HEK293 (cell line): ENCODE data around the gene CAMK1G.

ENCODE experiments used
- CTCF ChIP-seq: fragments of 450-650 bp; formaldehyde crosslinking; IDR thresholded peaks from 2 replicates; pipeline ENCODE4 v1.5.1; 2016; ENCODE audit warnings: missing biosample characterization, missing genetic modification characterization
- ELK4 ChIP-seq: IDR thresholded peaks from 2 replicates; pipeline ENCODE4 v1.6.1; 2011; ENCODE audit warnings: mild to moderate bottlenecking, low read depth, low read length, borderline replicate concordance
- GLI4 ChIP-seq: fragments of 450-650 bp; formaldehyde crosslinking; IDR thresholded peaks from 2 replicates; pipeline ENCODE4 v1.5.1; 2016; ENCODE audit warnings: missing biosample characterization, missing genetic modification characterization
- HOXA7 ChIP-seq: sonication (generic); formaldehyde crosslinking; IDR thresholded peaks from 2 replicates; pipeline ENCODE4 v1.8.1; 2022; ENCODE audit warnings: missing genetic modification reagents, borderline replicate concordance
- SALL2 ChIP-seq: fragments of 450-650 bp; formaldehyde crosslinking; IDR thresholded peaks from 2 replicates; pipeline ENCODE4 v1.5.0; 2017; ENCODE audit warnings: missing biosample characterization, mild to moderate bottlenecking, missing genetic modification characterization, borderline replicate concordance
- TCF7L2 ChIP-seq: IDR thresholded peaks from 2 replicates; pipeline ENCODE4 v1.6.1; 2011; ENCODE audit warnings: low read depth, mild to moderate bottlenecking, inconsistent platforms, low read length, moderate library complexity, borderline replicate concordance
- TRIM28 ChIP-seq: IDR thresholded peaks from 2 replicates; pipeline ENCODE4 v1.6.1; 2011; ENCODE audit warnings: low read length, control low read depth, borderline replicate concordance
- ZBTB17 ChIP-seq: fragments of 450-650 bp; formaldehyde crosslinking; IDR thresholded peaks from 2 replicates; pipeline ENCODE4 v1.5.1; 2016; ENCODE audit warnings: missing biosample characterization, missing genetic modification characterization
- ZNF157 ChIP-seq: fragments of 450-650 bp; formaldehyde crosslinking; IDR thresholded peaks from 2 replicates; pipeline ENCODE4 v1.5.1; 2016; ENCODE audit warnings: missing biosample characterization, missing genetic modification characterization
- ZNF26 ChIP-seq: fragments of 450-650 bp; formaldehyde crosslinking; IDR thresholded peaks from 2 replicates; pipeline ENCODE4 v1.5.1; 2016; ENCODE audit warnings: missing biosample characterization, missing genetic modification characterization
- ZNF311 ChIP-seq: fragments of 450-650 bp; formaldehyde crosslinking; IDR thresholded peaks from 2 replicates; pipeline ENCODE4 v1.5.1; 2017; ENCODE audit warnings: missing biosample characterization, missing genetic modification characterization, borderline replicate concordance
- ZNF549 ChIP-seq: fragments of 450-650 bp; IDR thresholded peaks from 2 replicates; pipeline ENCODE4 v1.5.1; 2018; ENCODE audit warnings: missing biosample characterization, missing genetic modification characterization, mild to moderate bottlenecking, inconsistent platforms, moderate library complexity
- ZNF701 ChIP-seq: fragments of 450-650 bp; formaldehyde crosslinking; IDR thresholded peaks from 2 replicates; pipeline ENCODE4 v1.5.1; 2016; ENCODE audit warnings: missing biosample characterization, missing genetic modification characterization
- TF ChIP-seq, protein P1 (sequence below): fragments of 450-650 bp; formaldehyde crosslinking; conservative IDR thresholded peaks from 2 replicates; pipeline ENCODE4 v1.5.1; 2016; ENCODE audit warnings: low read depth, missing biosample characterization, missing genetic modification characterization

GRCh38 chr1:209607795-209608178 is 24.3 kb downstream of the CAMK1G start:
- TF ChIP-seq TRIM28 (no peak), ZNF311 (tag by site-specific recombination) (no peak), ELK4 (no peak), ZNF157 (tag by site-specific recombination) (no peak), CTCF (tag by site-specific recombination) (no peak), ZNF549 (no peak), ZBTB17 (tag by site-specific recombination) (no peak), HOXA7 (CRISPR knock-in tag) (no peak), GLI4 (tag by site-specific recombination) (no peak), ZNF26 (no peak), SALL2 (tag by site-specific recombination) (no peak), ZNF701 (tag by site-specific recombination) (no peak), TCF7L2 (no peak)
- TF ChIP-seq, protein P1, sequence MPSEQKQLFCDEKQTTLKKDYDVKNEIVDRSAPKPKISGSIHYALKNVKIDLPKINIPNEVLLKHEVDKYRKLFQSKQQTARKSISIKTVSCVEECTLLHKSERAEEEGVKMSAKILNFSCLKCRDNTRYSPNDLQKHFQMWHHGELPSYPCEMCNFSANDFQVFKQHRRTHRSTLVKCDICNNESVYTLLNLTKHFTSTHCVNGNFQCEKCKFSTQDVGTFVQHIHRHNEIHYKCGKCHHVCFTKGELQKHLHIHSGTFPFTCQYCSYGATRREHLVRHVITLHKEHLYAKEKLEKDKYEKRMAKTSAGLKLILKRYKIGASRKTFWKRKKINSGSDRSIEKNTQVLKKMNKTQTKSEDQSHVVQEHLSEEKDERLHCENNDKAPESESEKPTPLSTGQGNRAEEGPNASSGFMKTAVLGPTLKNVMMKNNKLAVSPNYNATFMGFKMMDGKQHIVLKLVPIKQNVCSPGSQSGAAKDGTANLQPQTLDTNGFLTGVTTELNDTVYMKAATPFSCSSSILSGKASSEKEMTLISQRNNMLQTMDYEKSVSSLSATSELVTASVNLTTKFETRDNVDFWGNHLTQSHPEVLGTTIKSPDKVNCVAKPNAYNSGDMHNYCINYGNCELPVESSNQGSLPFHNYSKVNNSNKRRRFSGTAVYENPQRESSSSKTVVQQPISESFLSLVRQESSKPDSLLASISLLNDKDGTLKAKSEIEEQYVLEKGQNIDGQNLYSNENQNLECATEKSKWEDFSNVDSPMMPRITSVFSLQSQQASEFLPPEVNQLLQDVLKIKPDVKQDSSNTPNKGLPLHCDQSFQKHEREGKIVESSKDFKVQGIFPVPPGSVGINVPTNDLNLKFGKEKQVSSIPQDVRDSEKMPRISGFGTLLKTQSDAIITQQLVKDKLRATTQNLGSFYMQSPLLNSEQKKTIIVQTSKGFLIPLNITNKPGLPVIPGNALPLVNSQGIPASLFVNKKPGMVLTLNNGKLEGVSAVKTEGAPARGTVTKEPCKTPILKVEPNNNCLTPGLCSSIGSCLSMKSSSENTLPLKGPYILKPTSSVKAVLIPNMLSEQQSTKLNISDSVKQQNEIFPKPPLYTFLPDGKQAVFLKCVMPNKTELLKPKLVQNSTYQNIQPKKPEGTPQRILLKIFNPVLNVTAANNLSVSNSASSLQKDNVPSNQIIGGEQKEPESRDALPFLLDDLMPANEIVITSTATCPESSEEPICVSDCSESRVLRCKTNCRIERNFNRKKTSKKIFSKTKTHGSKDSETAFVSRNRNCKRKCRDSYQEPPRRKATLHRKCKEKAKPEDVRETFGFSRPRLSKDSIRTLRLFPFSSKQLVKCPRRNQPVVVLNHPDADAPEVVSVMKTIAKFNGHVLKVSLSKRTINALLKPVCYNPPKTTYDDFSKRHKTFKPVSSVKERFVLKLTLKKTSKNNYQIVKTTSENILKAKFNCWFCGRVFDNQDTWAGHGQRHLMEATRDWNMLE (tag by site-specific recombination) = no peak
